IMR-90 (cell line): ENCODE data around the gene CTNND2. TPM values are rescaled to one million over a fixed set of nuclear protein-coding genes. Genes with fewer than 3 reads are reported as not detected.

ENCODE experiments used
- ATAC-seq: fragments of 200-7000 bp; cut with Tn5 transposase; 2 replicates; pipeline ENCODE4 v1.9.1; 2020; ENCODE audit warnings: low read depth, mild to moderate bottlenecking, moderate library complexity
- BruUV-seq: library from RNA; stranded (reverse); fragments of 400-500 nt; replicated peaks from 2 replicates; lab custom pipeline; 2021; lab: Mats Ljungman, UMichigan
- CTCF ChIA-PET: fragments of 300-600 bp; formaldehyde crosslinking; extraction: SDS; loops from one replicate; lab custom pipeline; 2021; ENCODE audit warnings: antibody characterized with exemption; lab: Yijun Ruan, JAX
- POLR2A ChIA-PET: fragments of 300-600 bp; sonication (Branson Sonifier 250); formaldehyde crosslinking; loops from one replicate; lab custom pipeline; 2022; ENCODE audit warnings: antibody characterized with exemption; ENCODE audit not compliant: unreplicated experiment; lab: Charles Lee
- DNase-seq: peaks from one replicate; pipeline ENCODE4 v3.0.0; 2013
- H2AFZ ChIP-seq: replicated peaks from 2 replicates; pipeline ENCODE3; 2013; ENCODE audit warnings: low read length, mild to moderate bottlenecking; ENCODE audit not compliant: poor library complexity
- H2AK5ac ChIP-seq: 2 replicates; pipeline ENCODE4 v1.6.1; 2013; ENCODE audit warnings: low read depth, low read length, inconsistent platforms
- H2AK9ac ChIP-seq: replicated peaks from 2 replicates; pipeline ENCODE3; 2013; ENCODE audit warnings: mild to moderate bottlenecking, low read depth, low read length, moderate library complexity; ENCODE audit not compliant: poor library complexity
- H2BK120ac ChIP-seq: 2 replicates; pipeline ENCODE4 v1.6.1; 2013; ENCODE audit warnings: low read depth, low read length, inconsistent platforms
- H2BK15ac ChIP-seq: 3 replicates; pipeline ENCODE4 v1.6.1; 2013; ENCODE audit warnings: low read depth, low read length, inconsistent platforms
- H2BK20ac ChIP-seq: 2 replicates; pipeline ENCODE4 v1.6.1; 2013; ENCODE audit warnings: low read depth, mild to moderate bottlenecking, inconsistent platforms, low read length, moderate library complexity
- H2BK5ac ChIP-seq: 2 replicates; pipeline ENCODE4 v1.6.1; 2013; ENCODE audit warnings: mild to moderate bottlenecking, low read depth, low read length, inconsistent platforms; ENCODE audit not compliant: poor library complexity, severe bottlenecking
- H3K14ac ChIP-seq: replicated peaks from 2 replicates; pipeline ENCODE4 v1.6.1; 2013; ENCODE audit warnings: low read depth, low read length, inconsistent platforms
- H3K18ac ChIP-seq: 2 replicates; pipeline ENCODE4 v1.6.1; 2013; ENCODE audit warnings: low read depth, low read length, control low read depth
- H3K23ac ChIP-seq: 2 replicates; pipeline ENCODE4 v1.6.1; 2013; ENCODE audit warnings: low read depth, low read length, inconsistent platforms
- H3K27ac ChIP-seq: 2 replicates; pipeline ENCODE4 v1.5.1; 2013; ENCODE audit warnings: mild to moderate bottlenecking, control low read depth, low read length; ENCODE audit not compliant: insufficient read depth
- H3K27me3 ChIP-seq: 2 replicates; pipeline ENCODE4 v1.6.1; 2013; ENCODE audit warnings: low read length; ENCODE audit not compliant: control insufficient read depth, insufficient read depth
- H3K36me3 ChIP-seq: 2 replicates; pipeline ENCODE4 v1.6.1; 2013; ENCODE audit warnings: low read length, mixed read lengths; ENCODE audit not compliant: control insufficient read depth, insufficient read depth
- H3K4ac ChIP-seq: 2 replicates; pipeline ENCODE4 v1.6.1; 2013; ENCODE audit warnings: low read depth, low read length, inconsistent platforms
- H3K4me1 ChIP-seq: 2 replicates; pipeline ENCODE4 v1.6.1; 2013; ENCODE audit warnings: low read length, mixed read lengths; ENCODE audit not compliant: control insufficient read depth, insufficient read depth
- H3K4me2 ChIP-seq: 2 replicates; pipeline ENCODE4 v1.6.1; 2013; ENCODE audit warnings: low read depth, mild to moderate bottlenecking, control low read depth, low read length, moderate library complexity
- H3K4me3 ChIP-seq: 2 replicates; pipeline ENCODE4 v1.5.1; 2013; ENCODE audit warnings: low read depth, mild to moderate bottlenecking, control low read depth, low read length, moderate library complexity; ENCODE audit not compliant: insufficient read depth
- H3K56ac ChIP-seq: 2 replicates; pipeline ENCODE4 v1.6.1; 2013; ENCODE audit warnings: low read length, inconsistent platforms; ENCODE audit not compliant: insufficient read depth; ENCODE audit errors: extremely low read depth
- H3K79me1 ChIP-seq, 2 experiments: 2 replicates each; pipeline ENCODE4 v1.6.1; 2013; ENCODE audit warnings: low read length in 2 of 2, inconsistent platforms in 1 of 2, low read depth in 1 of 2
- H3K9ac ChIP-seq: 2 replicates; pipeline ENCODE4 v1.6.1; 2013; ENCODE audit warnings: low read depth, low read length, control low read depth
- H3K9me1 ChIP-seq: 2 replicates; pipeline ENCODE4 v1.6.1; 2013; ENCODE audit warnings: low read length, inconsistent platforms; ENCODE audit not compliant: insufficient read depth
- H3K9me3 ChIP-seq: 2 replicates; pipeline ENCODE4 v1.6.1; 2013; ENCODE audit warnings: low read length; ENCODE audit not compliant: control insufficient read depth, insufficient read depth
- H4K20me1 ChIP-seq: 2 replicates; pipeline ENCODE4 v1.6.1; 2013; ENCODE audit warnings: low read length, inconsistent platforms; ENCODE audit not compliant: insufficient read depth
- H4K5ac ChIP-seq: 2 replicates; pipeline ENCODE4 v1.6.1; 2013; ENCODE audit warnings: mild to moderate bottlenecking, low read depth, low read length, control low read depth
- H4K8ac ChIP-seq, 2 experiments: 2 replicates each; pipeline ENCODE4 v1.6.1; 2013; ENCODE audit warnings: low read depth in 2 of 2, low read length in 2 of 2, control low read depth in 1 of 2, inconsistent platforms in 1 of 2
- H4K91ac ChIP-seq: 2 replicates; pipeline ENCODE4 v1.6.1; 2013; ENCODE audit warnings: low read depth, low read length, inconsistent platforms; ENCODE audit not compliant: insufficient read depth
- RCOR1 ChIP-seq: IDR thresholded peaks from 2 replicates; pipeline ENCODE4 v1.6.1; 2012; ENCODE audit warnings: mild to moderate bottlenecking, low read length, improper control_type of control experiment; ENCODE audit not compliant: insufficient replicate concordance
- WGBS, 2 experiments: methylation state at CpG; one replicate each; pipeline versions ENCODE4 v1.1.5 to v1.1.7; 2013; ENCODE audit warnings: missing lambda C conversion rate in 2 of 2; ENCODE audit not compliant: insufficient read length in 1 of 2; ENCODE audit errors: extremely low coverage in 2 of 2; 5-methylcytosine and 5-hydroxymethylcytosine counted together
- dilution Hi-C: fragments of 300-500 bp; cut with HindIII; formaldehyde crosslinking; loops from one replicate; pipeline ENCODE4 v1.14.3; 2018; ENCODE audit warnings: low sequenced_read_pairs; ENCODE audit not compliant: unreplicated experiment
- in situ Hi-C: fragments of 300-500 bp; cut with MboI; formaldehyde crosslinking; loops from 3 replicates; pipeline ENCODE4 v1.14.3; 2019; ENCODE audit warnings: low sequenced_read_pairs, inconsistent platforms, mixed read lengths
- intact Hi-C: fragments of 100-400 bp; cut with micrococcal nuclease; formaldehyde crosslinking; loops from 2 replicates; pipeline ENCODE4 v1.10.0; 2022
- polyA plus RNA-seq, 3 experiments: library from polyadenylated mRNA; depleted of rRNA; stranded (reverse); fragments of >200 nt; gene quantifications; 2 replicates each; pipeline ENCODE4 v1.2.3, GENCODE V29; 2012; ENCODE audit warnings: low replicate concordance in 1 of 3
- total RNA-seq: library from RNA; depleted of rRNA; stranded (reverse); fragments of >200 nt; gene quantifications from 2 replicates; pipeline ENCODE4 v1.2.3, GENCODE V29; 2012

Gene CTNND2
- total and polyA plus RNA-seq, 2 of the 4 experiments (the other 2 are of a cell fraction): not detected

- TF ChIP-seq RCOR1: no peak
- WGBS, 2 experiments: no CpG with 5 or more reads among the region's 5 CpGs
- Histone ChIP-seq H4K5ac (no peak overlapping the region), H3K4me2 (no peak overlapping the region), H2AFZ (no peak overlapping the region), H4K8ac (no peak overlapping the region), H2AK9ac (no peak overlapping the region), H3K18ac (no peak overlapping the region), H3K36me3 (no peaks in the 10 kb centered on the region), H2BK15ac (no peak overlapping the region), H3K23ac (no peak overlapping the region), H3K27me3 (no peaks in the 10 kb centered on the region), H3K56ac (no peak overlapping the region), H3K14ac (no peak overlapping the region), H3K9me1 (no peaks in the 10 kb centered on the region), H3K79me1 (no peaks in the 10 kb centered on the region), H3K9ac (no peak overlapping the region), H2BK5ac (no peak overlapping the region), H3K4me3 (no peak overlapping the region), H4K20me1 (no peaks in the 10 kb centered on the region), H3K4me1 (no peaks in the 10 kb centered on the region), H4K91ac (no peak overlapping the region), H2BK20ac (no peak overlapping the region), H2BK120ac (no peak overlapping the region), H3K9me3 (peaks cover 2% of the 10 kb centered on the region; the same call in 1 of the 2 replicates), H3K27ac (no peak overlapping the region), H3K4ac (no peak overlapping the region), H2AK5ac (no peak overlapping the region)
- ATAC-seq (no peak), DNase-seq (no peak)
- dilution Hi-C loops (no loop called here), in situ Hi-C loops (no loop called here), intact Hi-C loops (no loop called here)
- CTCF ChIA-PET: no interaction called here
- POLR2A ChIA-PET: no interaction called here
- BruUV-seq: no TSS peak
Measured at GRCh38 chr5:11363631-11364178, 540.5 kb downstream of the CTNND2 start.
